Glutamatergic neuron (in vitro differentiated cells): ENCODE data around the gene TMCC1. TPM values are rescaled to one million over a fixed set of nuclear protein-coding genes. Genes with fewer than 3 reads are reported as not detected.

Experiments
- DNase-seq: peaks from one replicate; pipeline ENCODE4 v3.0.0; 2022
- H3K27ac Mint-ChIP-seq: one replicate; pipeline ENCODE4 v1.8.0; 2020; ENCODE audit warnings: mild to moderate bottlenecking, mixed read lengths, inconsistent platforms; ENCODE audit not compliant: unreplicated experiment
- H3K27me3 Mint-ChIP-seq: one replicate; pipeline ENCODE4 v1.8.0; 2020; ENCODE audit warnings: mild to moderate bottlenecking, moderate library complexity, mixed read lengths, inconsistent platforms; ENCODE audit not compliant: unreplicated experiment
- H3K36me3 Mint-ChIP-seq: one replicate; pipeline ENCODE4 v1.8.0; 2020; ENCODE audit warnings: mild to moderate bottlenecking, mixed read lengths, inconsistent platforms; ENCODE audit not compliant: unreplicated experiment
- H3K4me1 Mint-ChIP-seq: one replicate; pipeline ENCODE4 v1.8.0; 2020; ENCODE audit warnings: mild to moderate bottlenecking, low read depth, mixed read lengths, inconsistent platforms; ENCODE audit not compliant: unreplicated experiment
- H3K4me3 Mint-ChIP-seq: one replicate; pipeline ENCODE4 v1.8.0; 2020; ENCODE audit warnings: mild to moderate bottlenecking, mixed read lengths, inconsistent platforms; ENCODE audit not compliant: unreplicated experiment
- H3K9me3 Mint-ChIP-seq: one replicate; pipeline ENCODE4 v1.8.0; 2020; ENCODE audit warnings: mild to moderate bottlenecking, moderate library complexity, mixed read lengths, inconsistent platforms; ENCODE audit not compliant: unreplicated experiment
- CTCF ChIP-seq: fragments of 200-600 bp; sonication (generic); IDR thresholded peaks from one replicate; pipeline ENCODE4 v1.5.0; 2021; ENCODE audit not compliant: partially characterized antibody, unreplicated experiment
- total RNA-seq: library from RNA; stranded (reverse); fragmentation: NEBNext Ultra II Directional; extraction: Animal tissue kit (Norgen Biotek cat#: 25700); gene quantifications from one replicate; pipeline ENCODE4 v1.2.1, GENCODE V29; 2021; ENCODE audit not compliant: unreplicated experiment

Gene TMCC1
- total RNA-seq, 1 donor from 2014 or later, result 42.2 TPM

DNA sequence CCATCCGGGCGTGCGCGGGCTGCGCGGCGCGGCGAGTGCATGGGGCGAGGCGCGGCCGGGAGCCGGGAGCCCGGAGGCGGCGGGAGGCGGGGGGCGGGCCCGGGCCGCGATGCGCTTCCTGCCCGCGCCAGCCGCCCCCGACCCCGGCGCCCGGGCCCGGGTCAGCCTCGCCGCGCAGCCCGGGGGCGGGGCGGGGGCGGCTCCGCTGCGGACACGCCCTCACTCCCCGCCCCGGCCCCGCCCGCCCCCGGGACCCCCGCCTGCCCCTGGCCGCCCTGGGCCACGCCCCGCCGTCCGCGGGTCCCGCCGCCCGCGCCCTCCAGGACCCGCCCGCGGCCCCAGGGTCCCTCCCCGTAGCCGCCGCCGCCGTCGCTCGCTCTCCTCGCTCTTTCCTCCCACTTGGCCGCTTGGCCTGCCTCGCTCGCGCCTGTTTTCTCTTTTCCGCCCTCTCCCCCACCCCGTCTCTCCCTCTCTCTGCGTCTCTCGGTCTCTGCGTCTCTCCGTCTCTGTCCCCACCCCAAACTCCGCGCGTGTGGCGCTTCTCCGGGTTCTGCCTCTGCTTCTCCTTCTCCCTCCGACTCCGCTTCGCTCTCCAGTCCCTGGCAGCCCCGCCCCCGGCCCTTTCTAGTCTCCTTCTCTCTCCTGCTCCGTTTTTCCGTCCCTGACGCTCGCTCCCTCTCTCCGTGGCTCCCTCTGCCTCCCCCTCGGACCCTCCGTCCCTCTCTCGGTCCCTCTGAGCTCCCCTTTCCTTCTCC is 286.7 kb downstream of the TMCC1 start, which contains the start of gene PLXND1:
Gene PLXND1 (minus strand): TSS at position 41 of the 755 bp plus-strand sequence. CDS start 37 bp downstream, at position 4.
- H3K36me3 Mint-ChIP-seq, result no peaks in the 10 kb centered on the region
- peak within 1 kb of the TSS; percentile 69 for H3K27ac Mint-ChIP-seq
- H3K4me3 Mint-ChIP-seq, result peak within 1 kb of the TSS; percentile 93
- H3K27me3 Mint-ChIP-seq, result peaks cover 16% of the 10 kb centered on the region
- H3K9me3 Mint-ChIP-seq, result peaks cover 9% of the 10 kb centered on the region
- peaks cover 8% of the 10 kb centered on the region for H3K4me1 Mint-ChIP-seq
- TF ChIP-seq CTCF, result no peak
- DNase-seq, result peak; percentile 67

DNA sequence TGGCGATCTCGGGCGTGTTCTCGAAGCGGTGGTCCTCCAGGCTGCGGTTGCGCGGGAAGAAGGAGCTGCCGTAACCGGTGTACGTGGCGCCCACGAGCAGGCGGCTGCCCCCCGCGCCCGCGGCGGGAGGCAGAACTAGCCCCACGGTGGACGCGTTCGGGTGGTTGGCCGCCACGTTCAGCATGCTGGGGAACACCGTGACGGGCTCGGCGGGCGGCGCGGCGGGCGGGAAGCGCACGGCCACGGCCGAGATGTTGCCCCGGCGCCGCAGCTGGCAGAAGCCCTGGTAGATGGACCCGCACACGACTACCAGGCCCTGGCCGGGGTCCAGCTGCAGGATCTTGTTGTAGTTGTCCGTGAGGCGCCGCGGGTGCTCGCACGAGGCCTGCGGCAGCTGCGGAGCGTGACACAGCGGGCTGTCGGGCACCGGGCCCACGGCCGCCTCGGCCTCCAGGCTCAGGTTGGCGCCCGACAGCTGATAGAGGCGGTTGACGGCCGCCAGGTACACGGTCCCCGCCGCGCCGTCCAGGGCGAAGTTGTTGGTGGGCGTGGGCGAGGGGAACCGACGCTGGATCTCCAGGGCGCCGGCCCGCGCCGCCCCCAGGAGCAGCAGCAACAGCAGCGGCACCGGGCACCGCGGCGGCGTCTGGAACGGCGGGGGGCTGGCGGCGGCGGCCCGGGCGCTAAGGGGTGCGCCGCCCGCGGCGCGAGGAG is 287.4 kb downstream of the TMCC1 start:
- H3K27ac Mint-ChIP-seq, result peak overlapping the region; percentile 69
- peaks cover 9% of the 10 kb centered on the region for H3K9me3 Mint-ChIP-seq
- TF ChIP-seq CTCF, result no peak
- no peaks in the 10 kb centered on the region for H3K36me3 Mint-ChIP-seq
- H3K4me1 Mint-ChIP-seq, result peaks cover 13% of the 10 kb centered on the region
- H3K27me3 Mint-ChIP-seq, result peaks cover 14% of the 10 kb centered on the region
- H3K4me3 Mint-ChIP-seq, result peak overlapping the region; percentile 93
- DNase-seq, result no peak

- H3K9me3 Mint-ChIP-seq, result peaks cover 9% of the 10 kb centered on the region
- H3K36me3 Mint-ChIP-seq, result no peaks in the 10 kb centered on the region
- peak; percentile 78 for DNase-seq
- peak overlapping the region; percentile 93 for H3K4me3 Mint-ChIP-seq
- TF ChIP-seq CTCF, result no peak
- peaks cover 14% of the 10 kb centered on the region for H3K27me3 Mint-ChIP-seq
- H3K4me1 Mint-ChIP-seq, result peaks cover 13% of the 10 kb centered on the region
- peak overlapping the region; percentile 69 for H3K27ac Mint-ChIP-seq
Measured at GRCh38 chr3:129605203-129605921, 288.1 kb downstream of the TMCC1 start.

- Mint-ChIP-seq H3K36me3 (no peaks in the 10 kb centered on the region), H3K9me3 (peaks cover 9% of the 10 kb centered on the region), H3K4me1 (peaks cover 15% of the 10 kb centered on the region), H3K27ac (no peak overlapping the region), H3K27me3 (peaks cover 14% of the 10 kb centered on the region), H3K4me3 (peak overlapping the region; percentile 72)
- DNase-seq, result no peak
- no peak for TF ChIP-seq CTCF
Measured at GRCh38 chr3:129604767-129605166, 288.7 kb downstream of the TMCC1 start.
